Gastrocnemius medialis (tissue), 4 donors: Measurements from ENCODE around the gene GKN2. TPM values are rescaled to one million over a fixed set of nuclear protein-coding genes. Genes with fewer than 3 reads are reported as not detected.

Source experiments
- ATAC-seq, 2 donors: fragments of 150-250 bp; one replicate each; pipeline ENCODE4 v1.9.1; 2016
- DNase-seq, 2 donors: peaks; one replicate each; pipeline ENCODE4 v3.0.0-alpha.2; 2019
- H3K27ac ChIP-seq, 4 donors: fragments of 200-600 bp; sonication (generic); 1 replicate in 1 of 4; 2 replicates in 3 of 4; pipeline ENCODE4 v1.5.1; 2016 to 2018; ENCODE audit warnings: mild to moderate bottlenecking in 2 of 4, moderate library complexity in 1 of 4
- H3K27me3 ChIP-seq, 3 donors: fragments of 200-600 bp; sonication (generic) in 2 of 3; 1 replicate in 1 of 3; 2 replicates in 2 of 3; pipeline versions ENCODE4 v1.5.1 to v1.6.0; 2016 to 2019; ENCODE audit warnings: mild to moderate bottlenecking in 1 of 3, moderate library complexity in 1 of 3
- H3K36me3 ChIP-seq, 2 donors: fragments of 200-600 bp; sonication (generic) in 1 of 2; one replicate each; pipeline ENCODE4 v1.5.1; 2017 to 2018
- H3K4me1 ChIP-seq, 2 donors: fragments of 200-600 bp; sonication (generic) in 1 of 2; one replicate each; pipeline ENCODE4 v1.5.1; 2016 to 2017; ENCODE audit warnings: mild to moderate bottlenecking in 2 of 2
- H3K4me3 ChIP-seq, 4 donors: fragments of 200-600 bp; sonication (generic) in 3 of 4; 1 replicate in 1 of 4; 2 replicates in 3 of 4; pipeline ENCODE4 v1.5.1; 2016 to 2019; ENCODE audit warnings: mild to moderate bottlenecking in 2 of 4
- H3K9me3 ChIP-seq, 3 donors: fragments of 200-600 bp; sonication (generic) in 2 of 3; 1 replicate in 1 of 3; 2 replicates in 2 of 3; pipeline ENCODE4 v1.5.1; 2016 to 2019
- CTCF ChIP-seq, 5 experiments: fragments of 450-650 bp in 3 of 5; fragments of 200-600 bp in 2 of 5; sonication (generic) in 2 of 5; IDR thresholded peaks in 4 of 5; conservative IDR thresholded peaks in 1 of 5; 1 replicate in 4 of 5; 2 replicates in 1 of 5; pipeline ENCODE4 v1.5.1; 2016 to 2019; ENCODE audit warnings: antibody characterized with exemption in 5 of 5, mild to moderate bottlenecking in 3 of 5, moderate library complexity in 3 of 5
- POLR2A ChIP-seq, 2 donors: fragments of 450-650 bp; IDR thresholded peaks; one replicate each; pipeline ENCODE4 v1.6.1; 2017; ENCODE audit warnings: antibody characterized with exemption in 2 of 2, mild to moderate bottlenecking in 2 of 2, moderate library complexity in 2 of 2
- in situ Hi-C, 4 donors: fragments of 200-750 bp; cut with MboI; loops; one replicate each; pipeline versions ENCODE4 v1.15.0 to v1.8.0; 2017; ENCODE audit warnings: low sequenced_read_pairs in 4 of 4
- intact Hi-C: fragments of 100-400 bp; cut with DNase I; formaldehyde crosslinking; loops from one replicate; pipeline ENCODE4 v1.15.1; 2023; ENCODE audit warnings: low total_unique reads
- total RNA-seq, 4 donors: library from RNA; depleted of rRNA; stranded (reverse); fragments of >200 nt; gene quantifications; one replicate each; pipeline versions ENCODE4 v1.1.0 to v1.2.3, GENCODE V29; 2016

Gene GKN2
- total RNA-seq, 4 donors from 2014 or later = not detected

DNA sequence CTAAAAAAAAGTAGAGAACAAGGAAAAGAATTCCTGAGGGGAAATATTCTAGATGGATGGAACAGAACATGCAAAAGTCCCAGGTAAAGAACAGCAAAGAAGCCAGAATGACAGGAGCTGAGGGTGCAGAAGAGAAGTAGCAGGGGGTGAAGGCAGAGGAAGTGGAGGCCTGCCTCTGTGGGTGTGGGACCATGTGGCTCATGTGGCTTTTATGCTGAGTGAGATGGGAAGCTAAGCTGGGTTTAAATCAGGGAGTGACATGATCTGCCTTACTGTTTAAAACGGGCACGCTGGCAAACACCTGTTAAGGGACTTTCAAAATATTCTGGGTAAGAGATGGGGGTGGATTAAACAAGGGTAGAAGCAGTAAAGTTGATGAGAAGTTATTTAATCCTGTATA is 40.0 kb downstream of the GKN2 start:
- Histone ChIP-seq H3K27ac (no peak overlapping the region), H3K4me1 (peaks cover 8 to 10% of the 10 kb centered on the region in 2 donors), H3K36me3 (no peaks in the 10 kb centered on the region), H3K4me3 (no peak overlapping the region), H3K27me3 (no peaks in the 10 kb centered on the region), H3K9me3 (no peaks in the 10 kb centered on the region)
- TF ChIP-seq CTCF (IDR thresholded peaks at IDR 0.05 in 4 of 5, conservative IDR thresholded peaks at IDR 0.05 in 1 of 5) (no peak), POLR2A (IDR thresholded peaks at IDR 0.05) (no peak)
- intact Hi-C loops = no loop called here
- in situ Hi-C loops = loop anchor here in 2 of 4 donors (10.0 to 25.0 kb wide), 3 partner anchors 175 to 428 kb away; partner anchors contain the start of gene ARHGAP25 (in 1 of the 2)
- DNase-seq (no peak), ATAC-seq (no peak)

DNA sequence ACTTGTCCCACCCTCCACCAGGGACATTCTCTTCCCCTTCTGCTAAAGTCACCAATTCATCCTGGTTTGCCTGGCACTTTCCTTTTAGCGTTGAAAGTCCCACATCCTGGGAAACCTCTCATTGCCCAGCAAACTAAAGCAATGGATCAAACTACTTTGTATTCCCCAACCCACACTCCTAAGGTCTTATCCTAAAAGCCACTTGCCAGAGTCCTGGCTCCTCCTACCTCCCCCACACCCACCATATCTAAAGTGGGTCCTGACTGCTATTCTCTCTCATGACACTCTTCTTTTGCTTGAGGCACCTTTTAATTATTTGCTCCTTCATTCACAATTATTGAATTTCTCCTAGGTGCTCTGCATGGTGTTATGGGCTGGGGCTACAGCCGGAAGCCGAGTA is 40.6 kb downstream of the GKN2 start:
- DNase-seq (no peak), ATAC-seq (no peak)
- Histone ChIP-seq H3K4me3 (no peak overlapping the region), H3K27me3 (no peaks in the 10 kb centered on the region), H3K27ac (no peak overlapping the region), H3K9me3 (no peaks in the 10 kb centered on the region), H3K4me1 (peaks cover 8 to 10% of the 10 kb centered on the region in 2 donors), H3K36me3 (no peaks in the 10 kb centered on the region)
- TF ChIP-seq CTCF (IDR thresholded peaks at IDR 0.05 in 4 of 5, conservative IDR thresholded peaks at IDR 0.05 in 1 of 5) (no peak), POLR2A (IDR thresholded peaks at IDR 0.05) (no peak)
- in situ Hi-C loops = loop anchor here in 2 of 4 donors (10.0 to 25.0 kb wide), 3 partner anchors 175 to 427 kb away; partner anchors contain the start of gene ARHGAP25 (in 1 of the 2)
- intact Hi-C loops = no loop called here

GRCh38 chr2:68911709-68912108 is 41.0 kb downstream of the GKN2 start:
- ATAC-seq (no peak), DNase-seq (no peak)
- TF ChIP-seq CTCF (IDR thresholded peaks at IDR 0.05 in 4 of 5, conservative IDR thresholded peaks at IDR 0.05 in 1 of 5) = no peak
- Histone ChIP-seq H3K36me3 (no peaks in the 10 kb centered on the region), H3K9me3 (no peaks in the 10 kb centered on the region), H3K27ac (no peak overlapping the region), H3K4me3 (no peak overlapping the region), H3K27me3 (no peaks in the 10 kb centered on the region), H3K4me1 (peaks cover 8 to 10% of the 10 kb centered on the region in 2 donors)
- in situ Hi-C loops = loop anchor here in 2 of 4 donors (10.0 to 25.0 kb wide), 3 partner anchors 174 to 427 kb away; partner anchors contain the start of gene ARHGAP25 (in 1 of the 2)
- intact Hi-C loops = no loop called here

DNA sequence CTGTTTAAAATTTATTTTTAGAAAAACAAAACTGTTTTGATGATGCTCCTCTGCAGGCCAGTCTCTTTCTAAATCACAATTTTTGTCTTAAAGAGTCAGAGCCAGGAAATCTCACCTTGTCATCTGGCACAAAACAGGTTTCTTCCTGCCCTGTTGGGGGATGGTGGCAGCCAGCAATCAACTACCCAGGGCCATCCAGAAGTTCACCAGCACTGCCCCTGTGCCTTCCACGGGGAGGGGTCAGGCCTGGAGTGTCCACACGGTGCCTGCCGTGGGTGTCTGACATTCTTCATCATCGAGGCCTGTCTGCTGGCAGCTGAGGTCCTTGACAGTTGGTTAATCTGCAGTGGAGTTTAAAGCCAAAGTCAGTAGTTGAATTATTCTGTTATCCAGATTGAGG is 41.4 kb downstream of the GKN2 start:
- no peaks in the 10 kb centered on the region for H3K27me3 ChIP-seq
- ATAC-seq (no peak), DNase-seq (no peak)
- no peak overlapping the region for H3K27ac ChIP-seq
- H3K36me3 ChIP-seq = no peaks in the 10 kb centered on the region
- peaks cover 8 to 10% of the 10 kb centered on the region in 2 donors for H3K4me1 ChIP-seq
- H3K9me3 ChIP-seq = no peaks in the 10 kb centered on the region
- intact Hi-C loops = no loop called here
- TF ChIP-seq POLR2A (IDR thresholded peaks at IDR 0.05) (no peak), CTCF (IDR thresholded peaks at IDR 0.05 in 4 of 5, conservative IDR thresholded peaks at IDR 0.05 in 1 of 5) (no peak)
- no peak overlapping the region for H3K4me3 ChIP-seq
- in situ Hi-C loops = loop anchor here in 2 of 4 donors (10.0 to 25.0 kb wide), 3 partner anchors 174 to 426 kb away; partner anchors contain the start of gene ARHGAP25 (in 1 of the 2)
